HepG2 (cell line): Measurements from ENCODE around the gene MAJIN. TPM values are rescaled to one million over a fixed set of nuclear protein-coding genes. Genes with fewer than 3 reads are reported as not detected.

Experiments
- CBFB ChIP-seq: sonication (generic); formaldehyde crosslinking; IDR thresholded peaks from 2 replicates; pipeline ENCODE4 v1.4.0; 2020; ENCODE audit warnings: missing genetic modification reagents
- FOSL2 ChIP-seq: sonication (generic); formaldehyde crosslinking; IDR thresholded peaks from 2 replicates; pipeline ENCODE4 v1.4.0; 2020; ENCODE audit warnings: missing genetic modification reagents
- HNRNPK ChIP-seq: fragments of 200-400 bp; formaldehyde crosslinking; IDR thresholded peaks from 2 replicates; pipeline ENCODE4 v1.6.1; 2018; ENCODE audit warnings: low read length, low read depth, moderate library complexity, mild to moderate bottlenecking; ENCODE audit not compliant: poor library complexity, severe bottlenecking
- KDM2A ChIP-seq: sonication (generic); formaldehyde crosslinking; IDR thresholded peaks from 2 replicates; pipeline ENCODE4 v1.4.0; 2020; ENCODE audit warnings: low read depth, missing genetic modification reagents, borderline replicate concordance
- SIX1 ChIP-seq: sonication (generic); formaldehyde crosslinking; IDR thresholded peaks from 2 replicates; pipeline ENCODE4 v1.4.0; 2020; ENCODE audit warnings: missing genetic modification reagents, borderline replicate concordance
- SPEN ChIP-seq: sonication (generic); formaldehyde crosslinking; IDR thresholded peaks from 2 replicates; pipeline ENCODE4 v1.5.1; 2020; ENCODE audit warnings: low read depth, mild to moderate bottlenecking, missing genetic modification reagents
- ZBTB7B ChIP-seq: sonication (generic); formaldehyde crosslinking; IDR thresholded peaks from 2 replicates; pipeline ENCODE4 v1.4.0; 2020; ENCODE audit warnings: missing genetic modification reagents
- ZNF343 ChIP-seq: sonication (generic); formaldehyde crosslinking; IDR thresholded peaks from 2 replicates; pipeline ENCODE4 v1.4.0; 2020; ENCODE audit warnings: mild to moderate bottlenecking, missing genetic modification reagents
- ZNF446 ChIP-seq: sonication (generic); formaldehyde crosslinking; IDR thresholded peaks from 2 replicates; pipeline ENCODE4 v1.5.0; 2020; ENCODE audit warnings: mild to moderate bottlenecking, missing genetic modification reagents
- ZNF605 ChIP-seq: sonication (generic); formaldehyde crosslinking; IDR thresholded peaks from 2 replicates; pipeline ENCODE4 v1.8.0; 2022; ENCODE audit warnings: mild to moderate bottlenecking, missing genetic modification reagents
- ZNF652 ChIP-seq: IDR thresholded peaks from 2 replicates; pipeline ENCODE4 v1.6.1; 2016; ENCODE audit warnings: low read depth, borderline replicate concordance
- polyA plus RNA-seq, 8 experiments: library from polyadenylated mRNA; depleted of rRNA in 3 of 8; stranded (reverse) in 7 of 8; unstranded in 1 of 8; fragments of >200 nt; fragmentation: Illumina TruSeq in 4 of 8; extraction: Trizol in 4 of 8; gene quantifications; 2 replicates each; pipeline versions ENCODE4 v1.2.1 to v1.2.3, GENCODE V29; 2011 to 2016; ENCODE audit warnings: low read depth in 4 of 8, missing spikeins in 1 of 8, mixed read lengths in 1 of 8; ENCODE audit not compliant: insufficient read depth in 1 of 8
- total RNA-seq, 5 experiments: library from RNA; depleted of rRNA; stranded (reverse); fragments of >200 nt; fragmentation: Illumina TruSeq; extraction: Trizol; gene quantifications; 2 replicates each; pipeline ENCODE4 v1.2.3, GENCODE V29; 2016; ENCODE audit warnings: low read depth in 1 of 5
- TF ChIP-seq, protein P1 (sequence below): sonication (generic); formaldehyde crosslinking; IDR thresholded peaks from 2 replicates; pipeline ENCODE4 v1.5.0; 2020; ENCODE audit warnings: mild to moderate bottlenecking, missing genetic modification reagents
- TF ChIP-seq, protein P2 (sequence below): sonication (generic); formaldehyde crosslinking; IDR thresholded peaks from 2 replicates; pipeline ENCODE4 v1.8.0; 2022; ENCODE audit warnings: low read depth, missing genetic modification reagents
- TF ChIP-seq, protein P3 (sequence below): sonication (generic); formaldehyde crosslinking; IDR thresholded peaks from 2 replicates; pipeline ENCODE4 v1.8.1; 2023; ENCODE audit warnings: mild to moderate bottlenecking, inconsistent platforms, moderate library complexity, missing genetic modification reagents, borderline replicate concordance
- TF ChIP-seq, protein P4 (sequence below): sonication (generic); formaldehyde crosslinking; IDR thresholded peaks from 2 replicates; pipeline ENCODE4 v1.4.0; 2020; ENCODE audit warnings: missing genetic modification reagents
- TF ChIP-seq, protein P5 (sequence below): sonication (generic); formaldehyde crosslinking; IDR thresholded peaks from 2 replicates; pipeline ENCODE4 v1.5.1; 2020; ENCODE audit warnings: mild to moderate bottlenecking, missing genetic modification reagents, moderate library complexity

MAJIN gene
- total and polyA plus RNA-seq, 2 of the 13 experiments (the other 11 are each of a cell fraction or from before 2014, with no cell fraction given), result not detected

DNA sequence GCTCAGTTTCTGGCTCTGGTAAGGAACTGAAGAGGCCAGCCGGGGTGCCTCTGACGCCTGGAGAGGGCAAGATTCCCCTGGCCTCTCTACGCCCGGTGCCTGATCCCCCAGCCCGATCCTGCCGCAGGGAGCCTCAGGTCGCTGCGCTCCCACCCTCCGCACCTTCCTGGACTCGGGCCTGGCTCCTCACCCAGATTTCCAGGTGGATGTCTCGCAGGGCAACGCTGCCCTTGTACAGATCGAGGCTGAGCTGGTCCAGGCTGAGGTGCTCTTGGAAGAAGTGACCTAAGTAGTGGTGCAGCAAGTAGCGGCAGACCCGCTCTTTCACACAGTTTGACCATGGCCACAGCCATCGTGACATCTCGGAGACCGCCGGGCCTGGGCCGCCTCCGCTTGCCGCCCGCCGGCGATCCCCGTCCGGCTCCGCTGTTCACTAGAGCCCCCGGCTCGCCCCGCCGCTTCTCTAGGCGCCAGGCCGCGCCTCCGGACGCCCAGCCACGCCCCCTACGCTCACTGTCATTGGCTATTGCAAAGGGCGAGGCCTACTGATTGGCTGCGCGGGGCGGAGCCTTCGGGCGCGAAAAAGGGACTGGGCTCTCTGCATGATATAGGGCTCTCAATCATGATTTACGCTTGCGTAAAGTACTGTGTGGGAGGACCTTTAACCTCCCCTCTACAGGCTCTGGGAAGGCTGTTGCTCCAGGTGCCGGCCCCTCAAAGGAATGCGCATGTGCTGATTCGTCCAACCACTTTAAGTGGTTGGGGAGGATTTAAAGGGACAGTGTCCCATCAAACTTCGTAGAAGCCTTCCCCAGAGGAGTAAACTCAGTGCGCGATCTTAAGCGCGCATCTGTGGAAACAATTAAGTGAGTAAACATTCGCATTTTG lies 54.9 kb downstream of the MAJIN start, which contains the start of gene ATG2A (continued):
- TF ChIP-seq, protein P1, sequence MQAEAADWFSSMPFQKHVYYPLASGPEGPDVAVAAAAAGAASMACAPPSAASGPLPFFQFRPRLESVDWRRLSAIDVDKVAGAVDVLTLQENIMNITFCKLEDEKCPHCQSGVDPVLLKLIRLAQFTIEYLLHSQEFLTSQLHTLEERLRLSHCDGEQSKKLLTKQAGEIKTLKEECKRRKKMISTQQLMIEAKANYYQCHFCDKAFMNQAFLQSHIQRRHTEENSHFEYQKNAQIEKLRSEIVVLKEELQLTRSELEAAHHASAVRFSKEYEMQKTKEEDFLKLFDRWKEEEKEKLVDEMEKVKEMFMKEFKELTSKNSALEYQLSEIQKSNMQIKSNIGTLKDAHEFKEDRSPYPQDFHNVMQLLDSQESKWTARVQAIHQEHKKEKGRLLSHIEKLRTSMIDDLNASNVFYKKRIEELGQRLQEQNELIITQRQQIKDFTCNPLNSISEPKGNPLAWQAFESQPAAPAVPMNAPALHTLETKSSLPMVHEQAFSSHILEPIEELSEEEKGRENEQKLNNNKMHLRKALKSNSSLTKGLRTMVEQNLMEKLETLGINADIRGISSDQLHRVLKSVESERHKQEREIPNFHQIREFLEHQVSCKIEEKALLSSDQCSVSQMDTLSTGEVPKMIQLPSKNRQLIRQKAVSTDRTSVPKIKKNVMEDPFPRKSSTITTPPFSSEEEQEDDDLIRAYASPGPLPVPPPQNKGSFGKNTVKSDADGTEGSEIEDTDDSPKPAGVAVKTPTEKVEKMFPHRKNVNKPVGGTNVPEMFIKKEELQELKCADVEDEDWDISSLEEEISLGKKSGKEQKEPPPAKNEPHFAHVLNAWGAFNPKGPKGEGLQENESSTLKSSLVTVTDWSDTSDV (CRISPR knock-in tag), result peak; percentile 50
- TF ChIP-seq, protein P2, sequence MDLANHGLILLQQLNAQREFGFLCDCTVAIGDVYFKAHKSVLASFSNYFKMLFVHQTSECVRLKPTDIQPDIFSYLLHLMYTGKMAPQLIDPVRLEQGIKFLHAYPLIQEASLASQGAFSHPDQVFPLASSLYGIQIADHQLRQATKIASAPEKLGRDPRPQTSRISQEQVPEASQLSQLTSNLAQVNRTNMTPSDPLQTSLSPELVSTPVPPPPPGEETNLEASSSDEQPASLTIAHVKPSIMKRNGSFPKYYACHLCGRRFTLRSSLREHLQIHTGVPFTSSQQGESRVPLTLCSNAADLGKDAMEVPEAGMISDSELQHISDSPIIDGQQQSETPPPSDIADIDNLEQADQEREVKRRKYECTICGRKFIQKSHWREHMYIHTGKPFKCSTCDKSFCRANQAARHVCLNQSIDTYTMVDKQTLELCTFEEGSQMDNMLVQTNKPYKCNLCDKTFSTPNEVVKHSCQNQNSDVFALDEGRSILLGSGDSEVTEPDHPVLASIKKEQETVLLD (CRISPR knock-in tag), result no peak
- TF ChIP-seq CBFB (CRISPR knock-in tag) (no peak), FOSL2 (CRISPR knock-in tag) (peak; percentile 41; the same call in 1 of the 2 replicates), ZNF343 (0 out of 2 replicates have a peak, but pooled peaks have one; percentile 57), SPEN (peak; percentile 84), ZNF652 (peak; percentile 56; the same call in 1 of the 2 replicates), HNRNPK (no peak), KDM2A (CRISPR knock-in tag) (peak; percentile 29; the same call in 1 of the 2 replicates), ZNF605 (CRISPR knock-in tag) (peak; percentile 76), ZBTB7B (0 out of 2 replicates have a peak, but pooled peaks have one; percentile 53), ZNF446 (no peak; the same call in 1 of the 2 replicates), SIX1 (no peak; the same call in 1 of the 2 replicates)
- TF ChIP-seq, protein P3, sequence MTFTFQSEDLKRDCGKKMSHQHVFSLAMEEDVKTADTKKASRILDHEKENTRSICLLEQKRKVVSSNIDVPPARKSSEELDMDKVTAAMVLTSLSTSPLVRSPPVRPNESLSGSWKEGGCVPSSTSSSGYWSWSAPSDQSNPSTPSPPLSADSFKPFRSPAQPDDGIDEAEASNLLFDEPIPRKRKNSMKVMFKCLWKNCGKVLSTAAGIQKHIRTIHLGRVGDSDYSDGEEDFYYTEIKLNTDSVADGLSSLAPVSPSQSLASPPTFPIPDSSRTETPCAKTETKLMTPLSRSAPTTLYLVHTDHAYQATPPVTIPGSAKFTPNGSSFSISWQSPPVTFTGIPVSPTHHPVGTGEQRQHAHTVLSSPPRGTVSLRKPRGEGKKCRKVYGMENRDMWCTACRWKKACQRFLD, result no peak
- TF ChIP-seq, protein P4, sequence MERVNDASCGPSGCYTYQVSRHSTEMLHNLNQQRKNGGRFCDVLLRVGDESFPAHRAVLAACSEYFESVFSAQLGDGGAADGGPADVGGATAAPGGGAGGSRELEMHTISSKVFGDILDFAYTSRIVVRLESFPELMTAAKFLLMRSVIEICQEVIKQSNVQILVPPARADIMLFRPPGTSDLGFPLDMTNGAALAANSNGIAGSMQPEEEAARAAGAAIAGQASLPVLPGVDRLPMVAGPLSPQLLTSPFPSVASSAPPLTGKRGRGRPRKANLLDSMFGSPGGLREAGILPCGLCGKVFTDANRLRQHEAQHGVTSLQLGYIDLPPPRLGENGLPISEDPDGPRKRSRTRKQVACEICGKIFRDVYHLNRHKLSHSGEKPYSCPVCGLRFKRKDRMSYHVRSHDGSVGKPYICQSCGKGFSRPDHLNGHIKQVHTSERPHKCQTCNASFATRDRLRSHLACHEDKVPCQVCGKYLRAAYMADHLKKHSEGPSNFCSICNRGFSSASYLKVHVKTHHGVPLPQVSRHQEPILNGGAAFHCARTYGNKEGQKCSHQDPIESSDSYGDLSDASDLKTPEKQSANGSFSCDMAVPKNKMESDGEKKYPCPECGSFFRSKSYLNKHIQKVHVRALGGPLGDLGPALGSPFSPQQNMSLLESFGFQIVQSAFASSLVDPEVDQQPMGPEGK (CRISPR knock-in tag), result peak; percentile 66; the same call in 1 of the 2 replicates
- TF ChIP-seq, protein P5, sequence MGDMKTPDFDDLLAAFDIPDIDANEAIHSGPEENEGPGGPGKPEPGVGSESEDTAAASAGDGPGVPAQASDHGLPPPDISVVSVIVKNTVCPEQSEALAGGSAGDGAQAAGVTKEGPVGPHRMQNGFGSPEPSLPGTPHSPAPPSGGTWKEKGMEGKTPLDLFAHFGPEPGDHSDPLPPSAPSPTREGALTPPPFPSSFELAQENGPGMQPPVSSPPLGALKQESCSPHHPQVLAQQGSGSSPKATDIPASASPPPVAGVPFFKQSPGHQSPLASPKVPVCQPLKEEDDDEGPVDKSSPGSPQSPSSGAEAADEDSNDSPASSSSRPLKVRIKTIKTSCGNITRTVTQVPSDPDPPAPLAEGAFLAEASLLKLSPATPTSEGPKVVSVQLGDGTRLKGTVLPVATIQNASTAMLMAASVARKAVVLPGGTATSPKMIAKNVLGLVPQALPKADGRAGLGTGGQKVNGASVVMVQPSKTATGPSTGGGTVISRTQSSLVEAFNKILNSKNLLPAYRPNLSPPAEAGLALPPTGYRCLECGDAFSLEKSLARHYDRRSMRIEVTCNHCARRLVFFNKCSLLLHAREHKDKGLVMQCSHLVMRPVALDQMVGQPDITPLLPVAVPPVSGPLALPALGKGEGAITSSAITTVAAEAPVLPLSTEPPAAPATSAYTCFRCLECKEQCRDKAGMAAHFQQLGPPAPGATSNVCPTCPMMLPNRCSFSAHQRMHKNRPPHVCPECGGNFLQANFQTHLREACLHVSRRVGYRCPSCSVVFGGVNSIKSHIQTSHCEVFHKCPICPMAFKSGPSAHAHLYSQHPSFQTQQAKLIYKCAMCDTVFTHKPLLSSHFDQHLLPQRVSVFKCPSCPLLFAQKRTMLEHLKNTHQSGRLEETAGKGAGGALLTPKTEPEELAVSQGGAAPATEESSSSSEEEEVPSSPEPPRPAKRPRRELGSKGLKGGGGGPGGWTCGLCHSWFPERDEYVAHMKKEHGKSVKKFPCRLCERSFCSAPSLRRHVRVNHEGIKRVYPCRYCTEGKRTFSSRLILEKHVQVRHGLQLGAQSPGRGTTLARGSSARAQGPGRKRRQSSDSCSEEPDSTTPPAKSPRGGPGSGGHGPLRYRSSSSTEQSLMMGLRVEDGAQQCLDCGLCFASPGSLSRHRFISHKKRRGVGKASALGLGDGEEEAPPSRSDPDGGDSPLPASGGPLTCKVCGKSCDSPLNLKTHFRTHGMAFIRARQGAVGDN (CRISPR knock-in tag), result peak; percentile 69
